HG03196 (cell line): ENCODE results near the gene PNMA8A.

Experiments used
- ATAC-seq: cut with Tn5 transposase; IDR thresholded peaks from one replicate; pipeline ENCODE4 v1.9.1; 2021; ENCODE audit not compliant: unreplicated experiment

The PNMA8A gene

GRCh38 chr19:46492841-46493235 lies 21.5 kb upstream of the PNMA8A start:
- ATAC-seq, result no peak

GRCh38 chr19:46491975-46492682 lies 20.8 kb upstream of the PNMA8A start:
- no peak for ATAC-seq

- no peak for ATAC-seq
These were observed 19.4 kb upstream of the PNMA8A start for GRCh38 chr19:46490774-46491173.

GRCh38 chr19:46489445-46490272 lies 18.3 kb upstream of the PNMA8A start:
- ATAC-seq, result no peak

- ATAC-seq, result no peak
These were observed 17.2 kb upstream of the PNMA8A start for GRCh38 chr19:46488551-46488950.

GRCh38 chr19:46487802-46488445 lies 16.6 kb upstream of the PNMA8A start:
- ATAC-seq, result no peak

GRCh38 chr19:46487178-46487801 lies 15.9 kb upstream of the PNMA8A start:
- no peak for ATAC-seq

GRCh38 chr19:46486358-46486757 lies 15.0 kb upstream of the PNMA8A start:
- no peak for ATAC-seq

- no peak for ATAC-seq
These were observed 13.3 kb upstream of the PNMA8A start for GRCh38 chr19:46484656-46485055.

GRCh38 chr19:46482631-46483030 lies 11.3 kb upstream of the PNMA8A start:
- ATAC-seq, result no peak

GRCh38 chr19:46481947-46482346 lies 10.6 kb upstream of the PNMA8A start:
- ATAC-seq, result no peak

- ATAC-seq, result no peak
These were observed 10.0 kb upstream of the PNMA8A start for GRCh38 chr19:46481223-46481848.

- no peak for ATAC-seq
These were observed 9.1 kb upstream of the PNMA8A start for GRCh38 chr19:46480415-46480814.

- ATAC-seq, result no peak
These were observed 7.1 kb upstream of the PNMA8A start for GRCh38 chr19:46478356-46478986.

- ATAC-seq, result no peak
These were observed 4.6 kb upstream of the PNMA8A start for GRCh38 chr19:46475986-46476385.

GRCh38 chr19:46474211-46474610 lies 2.8 kb upstream of the PNMA8A start:
- ATAC-seq, result no peak

GRCh38 chr19:46472592-46472991 lies 1.2 kb upstream of the PNMA8A start:
- ATAC-seq, result no peak

GRCh38 chr19:46471811-46472543 lies 614 bp upstream of the PNMA8A start:
- no peak for ATAC-seq

GRCh38 chr19:46470376-46470775 lies 987 bp downstream of the PNMA8A start:
- ATAC-seq, result no peak
